HCT116 (cell line): ENCODE measurements around the gene SLC4A2. TPM values are rescaled to one million over a fixed set of nuclear protein-coding genes. Genes with fewer than 3 reads are reported as not detected.

Experiments
- ATAC-seq: fragments of 200-7000 bp; cut with Tn5 transposase; 2 replicates; pipeline ENCODE4 v1.9.1; 2020; ENCODE audit warnings: mild to moderate bottlenecking, moderate library complexity
- BruUV-seq: library from RNA; stranded (reverse); fragments of 400-500 nt; replicated peaks from 2 replicates; lab custom pipeline; 2021; lab: Mats Ljungman, UMichigan
- CTCF ChIA-PET: fragments of 300-600 bp; sonication (Branson Sonifier 250); formaldehyde crosslinking; loops from one replicate; lab custom pipeline; 2021; ENCODE audit warnings: antibody characterized with exemption; lab: Charles Lee
- POLR2A ChIA-PET: fragments of 300-600, 350-600 bp; sonication (Branson Sonifier 250); formaldehyde crosslinking; loops from one replicate; lab custom pipeline; 2021; ENCODE audit warnings: antibody characterized with exemption; lab: Charles Lee
- RAD21 ChIA-PET, 2 experiments: fragments of 300-600 bp; sonication (Branson Sonifier 250); formaldehyde crosslinking; loops; one replicate each; lab custom pipeline; 2023; ENCODE audit warnings: low total read pairs in 2 of 2; ENCODE audit not compliant: uncharacterized antibody in 2 of 2, unreplicated experiment in 2 of 2, low non-redundant PET in 1 of 2; lab: Charles Lee
- DNase-seq: peaks from one replicate; pipeline ENCODE4 v3.0.0-alpha.2; 2010; ENCODE audit warnings: low read depth, low spot score
- H2AFZ ChIP-seq: fragments of 200-600 bp; shearing (Covaris generic), sonication (generic); 2 replicates; pipeline ENCODE4 v1.6.1; 2017; ENCODE audit warnings: low read depth, mixed run types, mixed read lengths, antibody characterized with exemption, low read length; ENCODE audit not compliant: poor library complexity, severe bottlenecking
- H3K27ac ChIP-seq: 2 replicates; pipeline ENCODE4 v1.5.1; 2012; ENCODE audit warnings: low read depth, low read length
- H3K27me3 ChIP-seq: fragments of 200-600 bp; sonication (generic); 2 replicates; pipeline ENCODE4 v1.6.1; 2016; ENCODE audit warnings: mixed run types, low read length, mixed read lengths; ENCODE audit not compliant: insufficient read depth
- H3K36me3 ChIP-seq, 2 experiments: fragments of 200-500 bp in 1 of 2; fragments of 200-600 bp in 1 of 2; sonication (Bioruptor generic) in 1 of 2; sonication (generic) in 1 of 2; 2 replicates each; pipeline versions ENCODE4 v1.5.1 to v1.6.1; 2014 to 2016; ENCODE audit warnings: low read length in 2 of 2, inconsistent platforms in 1 of 2, mixed read lengths in 1 of 2, mixed run types in 1 of 2; ENCODE audit not compliant: insufficient read depth in 2 of 2, control insufficient read depth in 1 of 2
- H3K4me1 ChIP-seq, 2 experiments: fragments of 200-600 bp in 1 of 2; sonication (generic) in 1 of 2; 2 replicates each; pipeline versions ENCODE4 v1.5.1 to v1.6.1; 2012 to 2017; ENCODE audit warnings: low read length in 2 of 2, inconsistent platforms in 1 of 2, mild to moderate bottlenecking in 1 of 2, mixed read lengths in 1 of 2, mixed run types in 1 of 2, moderate library complexity in 1 of 2; ENCODE audit not compliant: insufficient read depth in 2 of 2, control insufficient read depth in 1 of 2
- H3K4me2 ChIP-seq: fragments of 200-600 bp; sonication (generic); 2 replicates; pipeline ENCODE4 v1.6.1; 2017; ENCODE audit warnings: mixed run types, low read length, mixed read lengths
- H3K4me3 ChIP-seq, 2 experiments: fragments of 200-600 bp in 1 of 2; sonication (generic) in 1 of 2; replicated peaks in 1 of 2; 2 replicates each; pipeline ENCODE4 v1.5.1; 2011 to 2016; ENCODE audit warnings: low read length in 2 of 2, control low read depth in 1 of 2, low read depth in 1 of 2, mild to moderate bottlenecking in 1 of 2, mixed read lengths in 1 of 2, mixed run types in 1 of 2
- H3K79me2 ChIP-seq: fragments of 200-600 bp; sonication (generic); 2 replicates; pipeline ENCODE4 v1.6.1; 2017; ENCODE audit warnings: mild to moderate bottlenecking, mixed run types, low read length, moderate library complexity, mixed read lengths; ENCODE audit not compliant: insufficient read depth
- H3K9ac ChIP-seq: fragments of 200-600 bp; sonication (generic); 2 replicates; pipeline ENCODE4 v1.6.1; 2016; ENCODE audit warnings: low read length, mixed read lengths
- H3K9me2 ChIP-seq: fragments of 200-600 bp; sonication (generic), shearing (Covaris generic); 2 replicates; pipeline ENCODE4 v1.6.1; 2017; ENCODE audit warnings: mixed run types, mild to moderate bottlenecking, moderate library complexity; ENCODE audit not compliant: insufficient read depth
- H3K9me3 ChIP-seq, 2 experiments: fragments of 200-500 bp in 1 of 2; fragments of 200-600 bp in 1 of 2; sonication (Bioruptor generic) in 1 of 2; sonication (generic) in 1 of 2; 2 replicates each; pipeline ENCODE4 v1.6.1; 2014 to 2017; ENCODE audit warnings: low read length in 2 of 2, mixed read lengths in 2 of 2, inconsistent platforms in 1 of 2, low read depth in 1 of 2, mild to moderate bottlenecking in 1 of 2, mixed run types in 1 of 2, moderate library complexity in 1 of 2; ENCODE audit not compliant: control insufficient read depth in 1 of 2, insufficient read depth in 1 of 2
- H4K20me1 ChIP-seq: fragments of 200-600 bp; sonication (generic), shearing (Covaris generic); 2 replicates; pipeline ENCODE4 v1.6.1; 2017; ENCODE audit warnings: mixed run types, mild to moderate bottlenecking, moderate library complexity; ENCODE audit not compliant: insufficient read depth
- ELF1 ChIP-seq: IDR thresholded peaks from 2 replicates; pipeline ENCODE4 v1.6.1; 2012; ENCODE audit warnings: low read depth, borderline replicate concordance
- SIN3A ChIP-seq: IDR thresholded peaks from 2 replicates; pipeline ENCODE4 v1.6.1; 2012; ENCODE audit warnings: low read depth
- SRF ChIP-seq: IDR thresholded peaks from 2 replicates; pipeline ENCODE4 v1.6.1; 2012; ENCODE audit warnings: low read depth
- ZNF274 ChIP-seq: fragments of 200-500 bp; sonication (Bioruptor generic); IDR thresholded peaks from 2 replicates; pipeline ENCODE4 v1.6.1; 2014; ENCODE audit warnings: mild to moderate bottlenecking, low read depth, low read length, inconsistent platforms
- intact Hi-C: fragments of 100-400 bp; cut with micrococcal nuclease; formaldehyde crosslinking; loops from 2 replicates; pipeline ENCODE4 v1.10.0; 2022
- total RNA-seq: library from RNA; stranded (reverse); gene quantifications from one replicate; pipeline ENCODE4 v1.2.1, GENCODE V29; 2021; ENCODE audit not compliant: unreplicated experiment
- TF ChIP-seq, protein P1 (sequence below): IDR thresholded peaks from 2 replicates; pipeline ENCODE4 v1.6.1; 2011; ENCODE audit warnings: mild to moderate bottlenecking, low read length, moderate library complexity; ENCODE audit not compliant: insufficient replicate concordance; ENCODE audit errors: extremely low read depth

The SLC4A2 gene
- total RNA-seq, 1 experiment from 2014 or later: 240 TPM

DNA sequence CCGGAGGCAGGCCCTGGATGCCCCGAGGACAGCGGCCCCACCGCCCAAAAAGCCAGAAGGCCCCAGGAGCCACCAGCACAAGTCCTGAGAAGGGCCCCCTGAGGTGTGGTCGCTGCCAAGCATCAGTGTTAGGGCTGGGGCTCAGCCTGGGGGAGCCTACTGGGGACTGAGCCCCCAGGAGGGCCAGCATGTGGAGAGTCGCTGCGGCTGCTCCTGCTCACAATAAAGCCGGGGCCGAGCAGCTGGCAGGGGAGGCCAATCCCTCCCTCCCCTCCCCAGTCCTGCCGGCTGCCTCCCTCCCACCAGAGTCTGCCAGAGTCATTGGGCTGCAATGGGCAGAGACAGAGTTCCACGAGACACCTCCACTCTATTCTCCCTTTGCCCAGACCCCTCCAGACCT, 14.1 kb upstream of the SLC4A2 start (continued):
- TF ChIP-seq, protein P1, sequence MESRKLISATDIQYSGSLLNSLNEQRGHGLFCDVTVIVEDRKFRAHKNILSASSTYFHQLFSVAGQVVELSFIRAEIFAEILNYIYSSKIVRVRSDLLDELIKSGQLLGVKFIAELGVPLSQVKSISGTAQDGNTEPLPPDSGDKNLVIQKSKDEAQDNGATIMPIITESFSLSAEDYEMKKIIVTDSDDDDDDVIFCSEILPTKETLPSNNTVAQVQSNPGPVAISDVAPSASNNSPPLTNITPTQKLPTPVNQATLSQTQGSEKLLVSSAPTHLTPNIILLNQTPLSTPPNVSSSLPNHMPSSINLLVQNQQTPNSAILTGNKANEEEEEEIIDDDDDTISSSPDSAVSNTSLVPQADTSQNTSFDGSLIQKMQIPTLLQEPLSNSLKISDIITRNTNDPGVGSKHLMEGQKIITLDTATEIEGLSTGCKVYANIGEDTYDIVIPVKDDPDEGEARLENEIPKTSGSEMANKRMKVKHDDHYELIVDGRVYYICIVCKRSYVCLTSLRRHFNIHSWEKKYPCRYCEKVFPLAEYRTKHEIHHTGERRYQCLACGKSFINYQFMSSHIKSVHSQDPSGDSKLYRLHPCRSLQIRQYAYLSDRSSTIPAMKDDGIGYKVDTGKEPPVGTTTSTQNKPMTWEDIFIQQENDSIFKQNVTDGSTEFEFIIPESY: no peak
- no peak for TF ChIP-seq ELF1
- no peak for TF ChIP-seq ZNF274
- no peak for TF ChIP-seq SIN3A

DNA sequence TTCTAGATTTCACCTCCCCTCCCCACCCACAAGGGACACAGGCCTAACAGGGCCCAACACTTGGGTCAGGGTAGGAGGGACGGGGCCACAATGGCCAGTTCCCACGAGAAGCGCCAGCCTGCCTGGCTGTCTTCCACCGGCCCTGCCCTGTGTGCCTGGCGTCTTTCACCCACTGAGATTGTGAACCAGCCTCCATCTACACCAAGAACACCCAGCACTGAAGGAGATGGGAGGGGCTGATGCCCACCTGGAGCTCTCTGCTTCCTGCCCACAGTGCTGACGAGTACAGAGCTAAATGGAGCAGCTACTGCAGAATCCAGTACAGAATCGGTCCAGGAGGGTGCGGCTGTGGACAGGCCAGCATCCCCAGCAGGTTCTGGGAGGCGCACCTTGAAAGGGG, 13.4 kb upstream of the SLC4A2 start:
- no peaks in the 10 kb centered on the region for H3K9me3 ChIP-seq
- BruUV-seq: no TSS peak
- POLR2A ChIA-PET: no interaction called here
- ATAC-seq: no peak
- no peaks in the 10 kb centered on the region for H3K9me2 ChIP-seq
- H3K79me2 ChIP-seq: no peaks in the 10 kb centered on the region
- DNase-seq: no peak
- H2AFZ ChIP-seq: no peak overlapping the region
- no peaks in the 10 kb centered on the region for H3K4me1 ChIP-seq
- no peak overlapping the region for H3K4me3 ChIP-seq
- CTCF ChIA-PET: no interaction called here
- H3K9ac ChIP-seq: no peak overlapping the region
- intact Hi-C loops: no loop called here
- H3K27ac ChIP-seq: no peak overlapping the region
- RAD21 ChIA-PET: no interaction called here
- H4K20me1 ChIP-seq: no peaks in the 10 kb centered on the region
- no peaks in the 10 kb centered on the region for H3K27me3 ChIP-seq
- H3K4me2 ChIP-seq: no peak overlapping the region
- TF ChIP-seq SRF: no peak
- no peak for TF ChIP-seq ELF1
- H3K36me3 ChIP-seq: no peaks in the 10 kb centered on the region
